ENCODE measurements around the gene MYRIP. TPM values are rescaled to one million over a fixed set of nuclear protein-coding genes. Genes with fewer than 3 reads are reported as not detected.

Gene MYRIP
- total RNA-seq, 4 donors from 2014 or later = 1.4 to 4.4 (median 2.8) TPM

GRCh38 chr3:40102182-40102581 lies 292.8 kb downstream of the MYRIP start:
- H3K36me3 ChIP-seq = no peaks in the 10 kb centered on the region
- no peaks in the 10 kb centered on the region for H3K9me3 ChIP-seq
- no peak overlapping the region for H3K27ac ChIP-seq
- H3K27me3 ChIP-seq = no peaks in the 10 kb centered on the region
- no peak for DNase-seq (ENCODE audit: low spot score in 2 of 2)
- no peak overlapping the region for H3K4me3 ChIP-seq
- peaks cover 8% of the 10 kb centered on the region for H3K4me1 ChIP-seq
- TF ChIP-seq POLR2A (IDR thresholded peaks at IDR 0.05) (no peak), CTCF (IDR thresholded peaks at IDR 0.05) (no peak), EP300 (IDR thresholded peaks at IDR 0.05) (no peak), POLR2AphosphoS5 (IDR thresholded peaks at IDR 0.05) (no peak)

GRCh38 chr3:40103829-40104228 lies 294.4 kb downstream of the MYRIP start:
- DNase-seq (ENCODE audit: low spot score in 2 of 2) = no peak
- Histone ChIP-seq H3K27ac (no peak overlapping the region), H3K27me3 (no peaks in the 10 kb centered on the region), H3K36me3 (no peaks in the 10 kb centered on the region), H3K4me3 (no peak overlapping the region), H3K9me3 (no peaks in the 10 kb centered on the region), H3K4me1 (peaks cover 7% of the 10 kb centered on the region)
- no peak for TF ChIP-seq CTCF (IDR thresholded peaks at IDR 0.05)
- no peak for TF ChIP-seq POLR2A (IDR thresholded peaks at IDR 0.05)
- no peak for TF ChIP-seq EP300 (IDR thresholded peaks at IDR 0.05)
- TF ChIP-seq POLR2AphosphoS5 (IDR thresholded peaks at IDR 0.05) = no peak

GRCh38 chr3:40104441-40104840 lies 295.0 kb downstream of the MYRIP start:
- 78% methylated on average over 4 of the region's 4 CpGs for WGBS
- H3K4me1 ChIP-seq = peaks cover 7% of the 10 kb centered on the region
- H3K27me3 ChIP-seq = no peaks in the 10 kb centered on the region
- TF ChIP-seq POLR2A (IDR thresholded peaks at IDR 0.05) (no peak), CTCF (IDR thresholded peaks at IDR 0.05) (no peak), EP300 (IDR thresholded peaks at IDR 0.05) (no peak), POLR2AphosphoS5 (IDR thresholded peaks at IDR 0.05) (no peak)
- H3K36me3 ChIP-seq = no peaks in the 10 kb centered on the region
- H3K9me3 ChIP-seq = no peaks in the 10 kb centered on the region
- no peak overlapping the region for H3K4me3 ChIP-seq
- no peak overlapping the region for H3K27ac ChIP-seq
- DNase-seq (ENCODE audit: low spot score in 2 of 2) = no peak

GRCh38 chr3:40108643-40109042 lies 299.2 kb downstream of the MYRIP start:
- WGBS = 61% methylated on average over 1 of the region's 1 CpG
- H3K36me3 ChIP-seq = no peaks in the 10 kb centered on the region
- peaks cover 11% of the 10 kb centered on the region for H3K4me1 ChIP-seq
- TF ChIP-seq POLR2A (IDR thresholded peaks at IDR 0.05) (no peak), CTCF (IDR thresholded peaks at IDR 0.05) (no peak), EP300 (IDR thresholded peaks at IDR 0.05) (no peak), POLR2AphosphoS5 (IDR thresholded peaks at IDR 0.05) (no peak)
- no peak overlapping the region for H3K27ac ChIP-seq
- H3K4me3 ChIP-seq = no peak overlapping the region
- no peaks in the 10 kb centered on the region for H3K9me3 ChIP-seq
- DNase-seq (ENCODE audit: low spot score in 2 of 2) = no peak
- H3K27me3 ChIP-seq = no peaks in the 10 kb centered on the region

GRCh38 chr3:40109641-40110490 lies 300.5 kb downstream of the MYRIP start:
- no peak for DNase-seq (ENCODE audit: low spot score in 2 of 2)
- no peaks in the 10 kb centered on the region for H3K27me3 ChIP-seq
- TF ChIP-seq EP300 (IDR thresholded peaks at IDR 0.05) (no peak), CTCF (IDR thresholded peaks at IDR 0.05) (no peak), POLR2A (IDR thresholded peaks at IDR 0.05) (no peak), POLR2AphosphoS5 (IDR thresholded peaks at IDR 0.05) (no peak)
- H3K4me1 ChIP-seq = peaks cover 11% of the 10 kb centered on the region
- no peaks in the 10 kb centered on the region for H3K9me3 ChIP-seq
- H3K27ac ChIP-seq = no peak overlapping the region
- H3K4me3 ChIP-seq = no peak overlapping the region
- no peaks in the 10 kb centered on the region for H3K36me3 ChIP-seq

Data from suprapubic skin (tissue), 4 donors.